T-cell (primary cell): ENCODE results near the gene SLC9A9. TPM values are rescaled to one million over a fixed set of nuclear protein-coding genes. Genes with fewer than 3 reads are reported as not detected.

ENCODE experiments used
- ATAC-seq, 4 experiments: fragments of 200-7000 bp in 3 of 4; fragments of 150-1000 bp in 1 of 4; cut with Tn5 transposase; replicated peaks in 1 of 4; 1 replicate in 3 of 4; 2 replicates in 1 of 4; pipeline ENCODE4 v1.10.0; 2021; ENCODE audit warnings: moderate library complexity in 3 of 4, mild to moderate bottlenecking in 2 of 4, moderate number of reproducible peaks in 1 of 4
- CTCF ChIA-PET, 2 donors: fragments of 300-600 bp; sonication (Branson Sonifier 250); formaldehyde crosslinking; loops; one replicate each; lab custom pipeline; 2022; ENCODE audit warnings: antibody characterized with exemption in 2 of 2; lab: Charles Lee
- POLR2A ChIA-PET, 2 donors: fragments of 300-600 bp; sonication (Branson Sonifier 250); formaldehyde crosslinking; loops; one replicate each; lab custom pipeline; 2022; ENCODE audit warnings: antibody characterized with exemption in 2 of 2; lab: Charles Lee
- DNase-seq, 35 experiments: peaks; one replicate each; pipeline versions ENCODE4 v3.0.0 to v3.0.0-alpha.2; 2013 to 2023
- H3K27ac ChIP-seq: one replicate; pipeline ENCODE4 v1.5.1; 2013; ENCODE audit warnings: low read length
- H3K27me3 ChIP-seq, 2 experiments: replicated peaks in 1 of 2; 1 replicate in 1 of 2; 2 replicates in 1 of 2; pipeline versions ENCODE4 v1.6.1 to v1.7.0; 2013; ENCODE audit warnings: low read length in 1 of 2, mixed read lengths in 1 of 2; ENCODE audit not compliant: control insufficient read depth in 2 of 2, insufficient read depth in 2 of 2; ENCODE audit errors: extremely low read depth in 1 of 2
- H3K36me3 ChIP-seq, 2 donors: 1 replicate in 1 of 2; 2 replicates in 1 of 2; pipeline versions ENCODE4 v1.6.1 to v1.7.0; 2013; ENCODE audit warnings: low read length in 1 of 2; ENCODE audit not compliant: control insufficient read depth in 2 of 2, insufficient read depth in 1 of 2; ENCODE audit errors: extremely low read depth in 1 of 2
- H3K4me1 ChIP-seq, 2 experiments: 1 replicate in 1 of 2; 2 replicates in 1 of 2; pipeline versions ENCODE4 v1.6.1 to v1.7.0; 2013; ENCODE audit warnings: low read length in 2 of 2, mixed read lengths in 1 of 2; ENCODE audit not compliant: insufficient read depth in 2 of 2, control insufficient read depth in 1 of 2; ENCODE audit errors: extremely low read depth in 1 of 2
- H3K4me3 ChIP-seq, 2 donors: 1 replicate in 1 of 2; 2 replicates in 1 of 2; pipeline versions ENCODE4 v1.5.1 to v1.7.0; 2013; ENCODE audit warnings: mild to moderate bottlenecking in 2 of 2, low read length in 1 of 2, moderate library complexity in 1 of 2; ENCODE audit not compliant: control insufficient read depth in 1 of 2; ENCODE audit errors: extremely low read depth in 1 of 2
- H3K9me3 ChIP-seq: 2 replicates; pipeline ENCODE4 v1.7.0; 2013
- H3K27ac Mint-ChIP-seq, 2 donors: one replicate each; pipeline ENCODE4 v1.8.0; 2020 to 2021; ENCODE audit warnings: mild to moderate bottlenecking in 2 of 2, mixed read lengths in 2 of 2
- H3K27me3 Mint-ChIP-seq, 2 donors: one replicate each; pipeline ENCODE4 v1.8.0; 2021 to 2022; ENCODE audit warnings: mixed read lengths in 2 of 2
- H3K36me3 Mint-ChIP-seq: one replicate; pipeline ENCODE4 v1.8.0; 2021; ENCODE audit warnings: mixed read lengths
- H3K4me1 Mint-ChIP-seq, 3 donors: one replicate each; pipeline ENCODE4 v1.8.0; 2020 to 2022; ENCODE audit warnings: mixed read lengths in 3 of 3, mild to moderate bottlenecking in 1 of 3
- H3K4me3 Mint-ChIP-seq, 3 donors: one replicate each; pipeline ENCODE4 v1.8.0; 2020 to 2022; ENCODE audit warnings: mild to moderate bottlenecking in 3 of 3, mixed read lengths in 3 of 3, moderate library complexity in 3 of 3
- H3K9me3 Mint-ChIP-seq, 3 donors: one replicate each; pipeline ENCODE4 v1.8.0; 2020 to 2022; ENCODE audit warnings: mixed read lengths in 3 of 3
- WGBS: methylation state at CpG from one replicate; pipeline ENCODE4 v1.1.5; 2013; ENCODE audit warnings: missing lambda C conversion rate; ENCODE audit not compliant: insufficient coverage; 5-methylcytosine and 5-hydroxymethylcytosine counted together
- total RNA-seq, 35 experiments: library from RNA in 6 of 35; stranded (reverse) in 6 of 35; fragments of 120-200 nt in 1 of 35; gene quantifications; one replicate each; pipeline versions ENCODE4 v1.2.1 to v1.2.4 and lab custom pipeline; 2013 to 2026

Gene SLC9A9
- total RNA-seq, 5 donors from 2014 or later (not counting 1 experiment from before 2014, with no cell fraction given), result 11.2 to 36.8 (median 17.8) TPM

GRCh38 chr3:143245692-143246091 is 602.6 kb downstream of the SLC9A9 start:
- H3K4me3 ChIP-seq, result no peak overlapping the region
- no peaks in the 10 kb centered on the region for H3K9me3 ChIP-seq
- CTCF ChIA-PET, result no interaction called here
- POLR2A ChIA-PET, result no interaction called here
- Mint-ChIP-seq H3K27ac (no peak overlapping the region), H3K36me3 (peaks cover 3% of the 10 kb centered on the region), H3K9me3 (peaks cover 0 to 4% (median 0%) of the 10 kb centered on the region in 3 donors), H3K27me3 (no peaks in the 10 kb centered on the region), H3K4me3 (no peak overlapping the region), H3K4me1 (peaks cover 4 to 7% (median 4%) of the 10 kb centered on the region in 3 donors)
- H3K27me3 ChIP-seq, result no peaks in the 10 kb centered on the region
- H3K27ac ChIP-seq, result no peak overlapping the region
- H3K4me1 ChIP-seq, result no peaks in the 10 kb centered on the region
- no peaks in the 10 kb centered on the region for H3K36me3 ChIP-seq
- DNase-seq (no peak), ATAC-seq (no peak)
- no CpG with 5 or more reads among the region's 4 CpGs for WGBS

- Histone ChIP-seq H3K9me3 (no peaks in the 10 kb centered on the region), H3K27me3 (no peaks in the 10 kb centered on the region), H3K36me3 (no peaks in the 10 kb centered on the region), H3K4me3 (no peak overlapping the region), H3K4me1 (peaks cover 0 to 3% of the 10 kb centered on the region in 2 experiments), H3K27ac (no peak overlapping the region)
- CTCF ChIA-PET, result no interaction called here
- no peak overlapping the region for H3K27ac Mint-ChIP-seq
- peaks cover 7 to 9% (median 8%) of the 10 kb centered on the region in 3 donors for H3K4me1 Mint-ChIP-seq
- no peak for ATAC-seq
- POLR2A ChIA-PET, result no interaction called here
- H3K4me3 Mint-ChIP-seq, result no peak overlapping the region
- H3K9me3 Mint-ChIP-seq, result no peaks in the 10 kb centered on the region
- no peak for DNase-seq
- no peaks in the 10 kb centered on the region for H3K36me3 Mint-ChIP-seq
- H3K27me3 Mint-ChIP-seq, result no peaks in the 10 kb centered on the region
- WGBS, result 96% methylated on average over 7 of the region's 9 CpGs
Observed at GRCh38 chr3:143244516-143245063, 603.7 kb downstream of the SLC9A9 start.

GRCh38 chr3:143243686-143244085 is 604.6 kb downstream of the SLC9A9 start:
- no peak overlapping the region for H3K4me3 ChIP-seq
- H3K36me3 Mint-ChIP-seq, result no peaks in the 10 kb centered on the region
- no peaks in the 10 kb centered on the region for H3K27me3 Mint-ChIP-seq
- H3K4me1 ChIP-seq, result peaks cover 0 to 3% of the 10 kb centered on the region in 2 experiments
- H3K9me3 Mint-ChIP-seq, result no peaks in the 10 kb centered on the region
- no peak overlapping the region for H3K27ac Mint-ChIP-seq
- H3K4me1 Mint-ChIP-seq, result peaks cover 7 to 9% (median 8%) of the 10 kb centered on the region in 3 donors
- no peak for DNase-seq
- H3K36me3 ChIP-seq, result no peaks in the 10 kb centered on the region
- no peaks in the 10 kb centered on the region for H3K9me3 ChIP-seq
- no peak for ATAC-seq
- CTCF ChIA-PET, result no interaction called here
- no peak overlapping the region for H3K27ac ChIP-seq
- WGBS, result 97% methylated on average over 3 of the region's 6 CpGs
- POLR2A ChIA-PET, result no interaction called here
- H3K27me3 ChIP-seq, result no peaks in the 10 kb centered on the region
- no peak overlapping the region for H3K4me3 Mint-ChIP-seq

- Mint-ChIP-seq H3K4me1 (peaks cover 7 to 9% (median 8%) of the 10 kb centered on the region in 3 donors), H3K4me3 (no peak overlapping the region), H3K9me3 (no peaks in the 10 kb centered on the region), H3K36me3 (no peaks in the 10 kb centered on the region), H3K27ac (no peak overlapping the region), H3K27me3 (no peaks in the 10 kb centered on the region)
- no peak overlapping the region for H3K27ac ChIP-seq
- WGBS, result no CpG with 5 or more reads among the region's 4 CpGs
- H3K4me1 ChIP-seq, result peaks cover 0 to 3% of the 10 kb centered on the region in 2 experiments
- no peak for ATAC-seq
- no peaks in the 10 kb centered on the region for H3K27me3 ChIP-seq
- ChIA-PET POLR2A (no interaction called here), CTCF (no interaction called here)
- DNase-seq, result no peak
- no peaks in the 10 kb centered on the region for H3K9me3 ChIP-seq
- H3K36me3 ChIP-seq, result no peaks in the 10 kb centered on the region
- no peak overlapping the region for H3K4me3 ChIP-seq
Observed at GRCh38 chr3:143242691-143243090, 605.6 kb downstream of the SLC9A9 start.

GRCh38 chr3:143242101-143242500 is 606.2 kb downstream of the SLC9A9 start:
- WGBS, result 61% methylated on average over 3 of the region's 3 CpGs
- H3K4me3 Mint-ChIP-seq, result no peak overlapping the region
- no peaks in the 10 kb centered on the region for H3K9me3 Mint-ChIP-seq
- POLR2A ChIA-PET, result no interaction called here
- H3K4me3 ChIP-seq, result no peak overlapping the region
- H3K4me1 ChIP-seq, result peaks cover 0 to 5% of the 10 kb centered on the region in 2 experiments
- no peaks in the 10 kb centered on the region for H3K27me3 Mint-ChIP-seq
- no peaks in the 10 kb centered on the region for H3K27me3 ChIP-seq
- H3K9me3 ChIP-seq, result no peaks in the 10 kb centered on the region
- DNase-seq, result no peak
- H3K27ac ChIP-seq, result no peak overlapping the region
- no peaks in the 10 kb centered on the region for H3K36me3 Mint-ChIP-seq
- H3K27ac Mint-ChIP-seq, result no peak overlapping the region
- peaks cover 7 to 10% (median 10%) of the 10 kb centered on the region in 3 donors for H3K4me1 Mint-ChIP-seq
- CTCF ChIA-PET, result no interaction called here
- ATAC-seq, result no peak
- H3K36me3 ChIP-seq, result no peaks in the 10 kb centered on the region

GRCh38 chr3:143241481-143241951 is 606.8 kb downstream of the SLC9A9 start:
- peaks cover 3% of the 10 kb centered on the region for H3K36me3 Mint-ChIP-seq
- ChIA-PET POLR2A (no interaction called here), CTCF (no interaction called here)
- Histone ChIP-seq H3K9me3 (no peaks in the 10 kb centered on the region), H3K27me3 (no peaks in the 10 kb centered on the region), H3K4me1 (peaks cover 0 to 5% of the 10 kb centered on the region in 2 experiments), H3K27ac (no peak overlapping the region), H3K36me3 (no peaks in the 10 kb centered on the region), H3K4me3 (no peak overlapping the region)
- peaks cover 2 to 3% (median 3%) of the 10 kb centered on the region in 3 donors for H3K9me3 Mint-ChIP-seq
- H3K27me3 Mint-ChIP-seq, result no peaks in the 10 kb centered on the region
- ATAC-seq (no peak), DNase-seq (no peak)
- no peak overlapping the region for H3K27ac Mint-ChIP-seq
- 93% methylated on average over 2 of the region's 3 CpGs for WGBS
- peaks cover 7 to 13% (median 10%) of the 10 kb centered on the region in 3 donors for H3K4me1 Mint-ChIP-seq
- H3K4me3 Mint-ChIP-seq, result no peak overlapping the region
